DMS79 treated with DMSO at 0.1 percent for 48 hours (cell line): ENCODE measurements around the gene TNNI2.

Experiments
- DNase-seq: peaks from one replicate; lab custom pipeline; 2025; lab: John Stamatoyannopoulos, UW

TNNI2 gene

DNA sequence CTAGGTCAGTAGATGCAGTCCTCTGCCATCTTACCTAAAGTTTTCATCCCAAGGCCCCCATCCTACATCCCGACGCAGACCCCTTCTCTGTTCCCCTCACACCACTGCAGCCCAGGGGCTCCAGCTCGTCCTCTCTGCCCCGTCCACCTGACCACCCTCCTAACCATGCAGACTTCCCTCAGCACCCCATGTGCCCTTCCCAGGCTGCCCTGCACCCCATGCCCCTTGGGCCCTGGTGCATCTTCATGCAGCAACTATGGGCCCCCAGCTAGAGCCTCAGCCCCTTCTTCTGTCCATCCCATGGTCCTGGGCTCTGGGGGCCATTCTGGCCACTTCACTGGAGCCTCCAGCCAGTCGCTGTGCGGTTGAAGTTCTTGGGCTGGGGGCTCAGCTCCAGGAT is 50.0 kb downstream of the TNNI2 start:
- DNase-seq, result no peak

DNA sequence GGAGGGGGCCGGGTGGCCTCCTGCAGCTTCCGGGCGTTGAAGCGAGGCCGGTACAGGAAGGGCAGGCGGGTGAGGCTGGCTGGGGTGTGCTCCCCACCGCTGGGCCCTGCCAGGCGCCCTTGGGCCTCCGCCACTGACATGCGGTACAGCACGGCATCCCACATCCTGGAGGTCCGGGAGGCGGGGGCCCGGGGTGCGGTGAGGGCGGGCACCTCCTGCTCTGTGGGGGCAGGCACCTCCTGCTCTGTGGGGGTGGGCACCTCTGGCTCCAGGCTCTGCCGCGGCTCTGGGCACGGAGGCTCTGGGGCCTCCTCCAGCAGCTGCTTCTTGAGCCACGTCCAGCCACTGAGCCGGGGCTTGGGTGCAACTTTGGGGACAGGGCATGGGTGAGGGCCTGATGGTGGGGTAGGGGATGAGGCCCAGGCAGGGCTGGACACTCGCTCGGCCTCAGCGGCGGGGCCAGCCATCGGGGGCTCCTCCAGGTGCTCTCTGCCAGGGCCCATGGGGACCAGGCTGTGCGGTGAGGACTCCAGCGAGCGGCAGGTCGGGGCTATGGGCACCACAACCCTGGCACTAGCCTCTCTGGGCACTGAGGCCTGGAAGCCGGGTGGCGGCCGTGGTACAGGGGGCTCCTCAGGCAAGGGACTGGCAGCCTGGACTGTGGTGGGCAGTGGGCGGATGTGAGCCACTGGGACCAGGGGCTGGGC is 50.6 kb downstream of the TNNI2 start:
- DNase-seq, result no peak

DNA sequence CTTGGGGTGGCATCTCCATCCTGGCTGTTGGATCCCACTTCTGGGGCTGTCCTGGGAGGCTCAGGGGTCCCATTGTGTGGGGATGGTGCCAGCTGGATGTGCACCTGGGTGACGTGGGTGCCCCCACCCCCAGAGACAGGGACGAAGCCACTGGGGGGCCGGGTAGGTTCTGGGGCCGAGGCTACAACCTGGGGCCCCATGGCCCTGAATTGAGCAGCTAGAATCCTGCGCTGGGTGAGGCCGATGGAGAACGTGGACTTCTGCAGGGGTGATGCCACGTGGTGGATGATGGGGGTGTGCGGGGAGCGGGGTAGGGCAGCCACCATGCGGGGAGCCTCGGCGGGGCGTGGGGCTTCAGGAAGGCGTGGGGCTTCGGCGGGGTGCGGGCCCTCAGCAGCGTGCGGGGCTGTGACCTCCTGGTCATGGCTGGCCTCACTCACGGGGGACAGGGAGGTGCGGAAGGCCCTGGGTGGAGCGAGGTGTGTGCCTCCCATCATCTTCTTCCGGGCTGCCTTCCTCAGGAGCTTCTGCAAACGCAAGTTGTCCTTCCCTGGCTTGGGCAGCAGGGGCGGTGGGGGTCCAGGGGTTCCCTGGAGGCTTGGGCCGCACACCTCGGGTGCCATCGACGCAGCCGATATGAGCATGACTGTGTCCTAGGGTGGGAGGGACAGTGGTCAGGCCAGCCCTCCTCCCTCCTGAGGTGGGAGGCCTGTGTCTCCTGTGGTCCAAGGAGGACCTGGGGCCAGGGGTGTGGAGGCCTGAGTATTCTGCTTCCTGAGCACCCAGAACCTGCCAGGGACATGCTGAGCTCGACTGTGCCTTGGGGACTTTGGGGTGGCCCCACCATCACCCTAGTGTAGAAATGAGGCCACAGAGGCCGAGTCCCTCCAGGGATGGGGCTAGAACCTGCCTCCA is 51.4 kb downstream of the TNNI2 start:
- DNase-seq, result no peak
